Endothelial cell of umbilical vein (primary cell): ENCODE measurements around the gene APCDD1. TPM values are rescaled to one million over a fixed set of nuclear protein-coding genes. Genes with fewer than 3 reads are reported as not detected.
"Not testable (repeated sequence)": the region's sequence is repeated elsewhere in the genome, so short reads cannot be mapped to it uniquely, and the experiment has no call there.

Experiments used
- BruUV-seq: library from RNA; stranded (reverse); fragments of 400-500 nt; replicated peaks from 2 replicates; lab custom pipeline; 2021; lab: Mats Ljungman, UMichigan
- CTCF ChIA-PET: fragments of 300-600, 350-600 bp; sonication (Branson Sonifier 250); formaldehyde crosslinking; loops from one replicate; lab custom pipeline; 2021; ENCODE audit warnings: antibody characterized with exemption, inconsistent platforms; lab: Charles Lee
- POLR2A ChIA-PET: fragments of 300-600, 350-600 bp; sonication (Branson Sonifier 250); formaldehyde crosslinking; loops from one replicate; lab custom pipeline; 2021; ENCODE audit warnings: antibody characterized with exemption, inconsistent platforms; lab: Charles Lee
- DNase-seq: peaks from one replicate; pipeline ENCODE4 v3.0.0-alpha.2; 2011; ENCODE audit warnings: low read depth, low spot score
- FAIRE-seq: peaks from 2 replicates; lab custom pipeline; 2011; peaks lifted over from hg19 to GRCh38; lab: Jason Lieb, UNC
- H2AFZ ChIP-seq: 2 replicates; pipeline ENCODE4 v1.6.0; 2012; ENCODE audit warnings: low read depth, low read length, control low read depth, inconsistent platforms
- H3K27ac ChIP-seq: 2 replicates; pipeline ENCODE4 v1.5.1; 2011; ENCODE audit warnings: low read depth, mild to moderate bottlenecking, control low read depth, low read length, moderate library complexity; ENCODE audit not compliant: insufficient read depth
- H3K27me3 ChIP-seq, 2 experiments: 2 replicates each; pipeline versions ENCODE4 v1.6.0 to v1.6.1; 2011; ENCODE audit warnings: low read length in 2 of 2, mixed read lengths in 1 of 2; ENCODE audit not compliant: control insufficient read depth in 2 of 2, insufficient read depth in 2 of 2
- H3K36me3 ChIP-seq, 2 experiments: 2 replicates in 1 of 2; 3 replicates in 1 of 2; pipeline ENCODE4 v1.5.1; 2011; ENCODE audit warnings: low read length in 2 of 2, mild to moderate bottlenecking in 1 of 2, moderate library complexity in 1 of 2; ENCODE audit not compliant: control insufficient read depth in 2 of 2, insufficient read depth in 2 of 2; ENCODE audit errors: extremely low read depth in 1 of 2
- H3K4me1 ChIP-seq: 3 replicates; pipeline ENCODE4 v1.5.1; 2011; ENCODE audit warnings: mild to moderate bottlenecking, low read length; ENCODE audit not compliant: control insufficient read depth, insufficient read depth; ENCODE audit errors: extremely low read depth
- H3K4me2 ChIP-seq: 2 replicates; pipeline ENCODE4 v1.6.1; 2011; ENCODE audit warnings: low read length, control low read depth, mixed read lengths; ENCODE audit not compliant: insufficient read depth
- H3K4me3 ChIP-seq, 3 experiments: fragments of 200-600 bp in 1 of 3; sonication (generic), shearing (Covaris generic) in 1 of 3; replicated peaks in 1 of 3; 2 replicates each; pipeline ENCODE4 v1.5.1; 2011 to 2016; ENCODE audit warnings: control low read depth in 3 of 3, low read length in 3 of 3, mild to moderate bottlenecking in 2 of 3, inconsistent platforms in 1 of 3, low read depth in 1 of 3, moderate library complexity in 1 of 3; ENCODE audit not compliant: insufficient read depth in 1 of 3
- H3K79me2 ChIP-seq: 2 replicates; pipeline ENCODE4 v1.6.0; 2012; ENCODE audit warnings: low read length, inconsistent platforms; ENCODE audit not compliant: control insufficient read depth, insufficient read depth
- H3K9ac ChIP-seq: replicated peaks from 2 replicates; pipeline ENCODE3; 2011; ENCODE audit warnings: low read length, control low read depth; ENCODE audit not compliant: insufficient read depth; ENCODE audit errors: extremely low read depth
- H3K9me1 ChIP-seq: replicated peaks from 3 replicates; pipeline ENCODE4 v1.6.0; 2011; ENCODE audit warnings: mild to moderate bottlenecking, low read length; ENCODE audit not compliant: control insufficient read depth, insufficient read depth; ENCODE audit errors: extremely low read depth
- H3K9me3 ChIP-seq: replicated peaks from 2 replicates; pipeline ENCODE4 v1.5.1; 2012; ENCODE audit warnings: low read length, inconsistent platforms; ENCODE audit not compliant: control insufficient read depth, insufficient read depth
- H4K20me1 ChIP-seq: replicated peaks from 2 replicates; pipeline ENCODE3; 2011; ENCODE audit warnings: mild to moderate bottlenecking, low read length; ENCODE audit not compliant: control insufficient read depth, insufficient read depth; ENCODE audit errors: extremely low read depth
- CTCF ChIP-seq, 2 donors: IDR thresholded peaks; 1 replicate in 1 of 2; 2 replicates in 1 of 2; pipeline ENCODE4 v1.5.1; 2011; ENCODE audit warnings: low read length in 2 of 2, mild to moderate bottlenecking in 2 of 2, moderate library complexity in 2 of 2, control low read depth in 1 of 2, inconsistent platforms in 1 of 2, low read depth in 1 of 2; ENCODE audit not compliant: insufficient read depth in 1 of 2; ENCODE audit errors: extremely low read depth in 1 of 2
- FOS ChIP-seq: IDR thresholded peaks from 2 replicates; pipeline ENCODE4 v1.6.1; 2011; ENCODE audit warnings: mild to moderate bottlenecking, low read length, moderate library complexity, borderline replicate concordance; ENCODE audit not compliant: insufficient read depth
- JUN ChIP-seq: IDR thresholded peaks from 2 replicates; pipeline ENCODE4 v1.6.1; 2011; ENCODE audit warnings: borderline replicate concordance, low read depth; ENCODE audit not compliant: insufficient read length, insufficient read depth
- dilution Hi-C: fragments of 300-500 bp; cut with MboI; formaldehyde crosslinking; loops from one replicate; pipeline ENCODE4 v1.15.0; 2019; ENCODE audit warnings: low sequenced_read_pairs; ENCODE audit not compliant: extremely low pct_ligation_motif_present
- intact Hi-C: fragments of 100-400 bp; cut with micrococcal nuclease; formaldehyde crosslinking; loops from one replicate; pipeline ENCODE4 v1.10.0; 2022
- polyA plus RNA-seq, 4 experiments: library from polyadenylated mRNA; depleted of rRNA in 3 of 4; stranded (reverse) in 3 of 4; unstranded in 1 of 4; fragments of >200 nt; gene quantifications; 2 replicates each; pipeline versions ENCODE4 v1.2.1 to v1.2.3, GENCODE V29; 2011 to 2012; ENCODE audit warnings: missing spikeins in 1 of 4
- total RNA-seq: library from RNA; stranded (reverse); gene quantifications from 2 replicates; pipeline ENCODE4 v1.2.3, GENCODE V29; 2021

The APCDD1 gene
- total and polyA plus RNA-seq, 2 donors (not counting 3 experiments of a cell fraction or from before 2014, with no cell fraction given), result 0.95 to 1.4 TPM

- no peaks in the 10 kb centered on the region for H3K9me3 ChIP-seq
- POLR2A ChIA-PET, result no interaction called here
- peaks cover 0 to 3% of the 10 kb centered on the region in 2 experiments for H3K27me3 ChIP-seq
- DNase-seq (no peak), FAIRE-seq (no peak)
- H3K4me2 ChIP-seq, result no peak overlapping the region
- TF ChIP-seq JUN (no peak), FOS (no peak), CTCF (IDR thresholded peaks at IDR 0.05; ENCODE audit: extremely low read depth in 1 of 2, insufficient read depth in 1 of 2, low read depth in 1 of 2, low read length in 2 of 2) (no peak)
- H3K4me1 ChIP-seq, result no peaks in the 10 kb centered on the region
- H4K20me1 ChIP-seq, result no peaks in the 10 kb centered on the region
- H3K27ac ChIP-seq, result no peak overlapping the region
- CTCF ChIA-PET, result no interaction called here
- H3K36me3 ChIP-seq, result no peaks in the 10 kb centered on the region
- H3K4me3 ChIP-seq, result no peak overlapping the region
- H3K9ac ChIP-seq, result no peak overlapping the region
- no peak overlapping the region for H2AFZ ChIP-seq
- dilution Hi-C loops, result loop anchor here (25.0 kb wide), 1 partner anchor 517 kb away; no protein-coding TSS in a partner anchor
- no peaks in the 10 kb centered on the region for H3K9me1 ChIP-seq
- H3K79me2 ChIP-seq, result no peaks in the 10 kb centered on the region
- BruUV-seq, result no TSS peak
- intact Hi-C loops, result no loop called here
Measured at GRCh38 chr18:10504723-10505122, 50.3 kb downstream of the APCDD1 start.

- DNase-seq, BruUV-seq, POLR2A ChIA-PET, H3K4me3 ChIP-seq, H3K36me3 ChIP-seq, H2AFZ ChIP-seq, H3K4me1 ChIP-seq, H3K9me1 ChIP-seq, H3K27me3 ChIP-seq, CTCF ChIA-PET, H3K79me2 ChIP-seq, intact Hi-C loops, H3K9ac ChIP-seq, H3K27ac ChIP-seq, H3K9me3 ChIP-seq, FAIRE-seq, H3K4me2 ChIP-seq, H4K20me1 ChIP-seq: not testable (repeated sequence)
- dilution Hi-C loops, result loop anchor here (25.0 kb wide), 1 partner anchor 519 kb away; no protein-coding TSS in a partner anchor
Measured at GRCh38 chr18:10505892-10506291, 51.5 kb downstream of the APCDD1 start.
